CD1c-positive myeloid dendritic cell (primary cell): ENCODE results near the gene CERS5.

Experiments
- DNase-seq: peaks from one replicate; pipeline ENCODE4 v3.0.0-alpha.2; 2016; ENCODE audit errors: extremely low spot score

CERS5 gene

GRCh38 chr12:50132505-50133135 lies 34.5 kb downstream of the CERS5 start:
- peak; percentile 33 for DNase-seq

- DNase-seq: peak; percentile 48
Observed at GRCh38 chr12:50129290-50129689, 37.9 kb downstream of the CERS5 start.

- DNase-seq: no peak
Observed at GRCh38 chr12:50127546-50127945, 39.6 kb downstream of the CERS5 start.

- DNase-seq: no peak
Observed at GRCh38 chr12:50123203-50123602, 44.0 kb downstream of the CERS5 start.

GRCh38 chr12:50121641-50122040 lies 45.5 kb downstream of the CERS5 start:
- DNase-seq: no peak

GRCh38 chr12:50120953-50121352 lies 46.2 kb downstream of the CERS5 start:
- DNase-seq: no peak

- DNase-seq: no peak
Observed at GRCh38 chr12:50120521-50120920, 46.6 kb downstream of the CERS5 start.

- no peak for DNase-seq
Observed at GRCh38 chr12:50119387-50119786, 47.8 kb downstream of the CERS5 start.

GRCh38 chr12:50117057-50117622 lies 50.0 kb downstream of the CERS5 start:
- no peak for DNase-seq

GRCh38 chr12:50112456-50113218 lies 54.5 kb downstream of the CERS5 start:
- DNase-seq: peak; percentile 60

GRCh38 chr12:50111693-50112455 lies 55.3 kb downstream of the CERS5 start, which contains the start of gene COX14:
COX14 (plus strand) TSS chr12:50112236; CDS start chr12:50120044, 7,808 bp downstream.
- peak; percentile 100 for DNase-seq

GRCh38 chr12:50111395-50111692 lies 55.8 kb downstream of the CERS5 start:
- no peak for DNase-seq

GRCh38 chr12:50110762-50111351 lies 56.3 kb downstream of the CERS5 start:
- peak; percentile 52 for DNase-seq

- DNase-seq: peak; percentile 77
Observed at GRCh38 chr12:50110127-50110761, 56.9 kb downstream of the CERS5 start.

- DNase-seq: no peak
Observed at GRCh38 chr12:50109319-50109718, 57.9 kb downstream of the CERS5 start.

GRCh38 chr12:50107416-50108268 lies 59.5 kb downstream of the CERS5 start:
- DNase-seq: no peak

GRCh38 chr12:50106907-50107306 lies 60.3 kb downstream of the CERS5 start:
- no peak for DNase-seq

GRCh38 chr12:50105913-50106450 lies 61.2 kb downstream of the CERS5 start:
- DNase-seq: no peak

- DNase-seq: no peak
Observed at GRCh38 chr12:50104417-50105366, 62.5 kb downstream of the CERS5 start.
